HepG2 (cell line): ENCODE results near the gene FGF23. TPM values are rescaled to one million over a fixed set of nuclear protein-coding genes. Genes with fewer than 3 reads are reported as not detected.

Source experiments
- ATAC-seq: fragments of 200-7000 bp; cut with Tn5 transposase; 3 replicates; pipeline ENCODE4 v1.9.1; 2020; ENCODE audit warnings: mild to moderate bottlenecking, moderate library complexity
- BruUV-seq: library from RNA; stranded (reverse); fragments of 400-500 nt; replicated peaks from 2 replicates; lab custom pipeline; 2021; lab: Mats Ljungman, UMichigan
- CTCF ChIA-PET: fragments of 300-600 bp; formaldehyde crosslinking; extraction: SDS; loops from one replicate; lab custom pipeline; 2021; ENCODE audit warnings: low total read pairs, inconsistent platforms, low intra/inter-chr PET ratio; lab: Yijun Ruan, JAX
- POLR2A ChIA-PET: fragments of 350-600 bp; sonication (Branson Sonifier 250); formaldehyde crosslinking; loops from one replicate; lab custom pipeline; 2020; ENCODE audit warnings: antibody characterized with exemption, inconsistent platforms; lab: Yijun Ruan, JAX
- DNase-seq: peaks from one replicate; pipeline ENCODE4 v3.0.0-alpha.2; 2015; ENCODE audit warnings: low spot score
- FAIRE-seq: peaks from 3 replicates; lab custom pipeline; 2011; peaks lifted over from hg19 to GRCh38; lab: Jason Lieb, UNC
- H2AFZ ChIP-seq: one replicate; pipeline ENCODE4 v1.6.1; 2011; ENCODE audit warnings: low read length, inconsistent platforms
- H3K27ac ChIP-seq: fragments of 300-600 bp; 3 replicates; pipeline ENCODE4 v1.8.0; 2011; ENCODE audit warnings: mixed run types, mild to moderate bottlenecking, mixed read lengths, low read length, inconsistent platforms; ENCODE audit not compliant: insufficient read depth; ENCODE audit errors: extremely low read length
- H3K27me3 ChIP-seq, 2 experiments: fragments of 200-600 bp in 1 of 2; 2 replicates in 1 of 2; 3 replicates in 1 of 2; pipeline versions ENCODE4 v1.6.0 to v1.8.0; 2011; ENCODE audit warnings: low read length in 2 of 2, mild to moderate bottlenecking in 2 of 2, moderate library complexity in 2 of 2, inconsistent platforms in 1 of 2; ENCODE audit not compliant: insufficient read depth in 2 of 2, control insufficient read depth in 1 of 2
- H3K36me3 ChIP-seq, 2 experiments: fragments of 200-600 bp in 1 of 2; replicated peaks in 1 of 2; 2 replicates in 1 of 2; 3 replicates in 1 of 2; pipeline versions ENCODE4 v1.5.1 to v1.8.0; 2011; ENCODE audit warnings: low read length in 2 of 2, inconsistent platforms in 1 of 2; ENCODE audit not compliant: insufficient read depth in 2 of 2, control insufficient read depth in 1 of 2
- H3K4me1 ChIP-seq: 2 replicates; pipeline ENCODE4 v1.5.1; 2012; ENCODE audit warnings: low read length, inconsistent platforms; ENCODE audit not compliant: insufficient read depth
- H3K4me2 ChIP-seq: 2 replicates; pipeline ENCODE4 v1.6.0; 2011; ENCODE audit warnings: low read depth, low read length, inconsistent platforms
- H3K4me3 ChIP-seq, 3 experiments: fragments of 200-600 bp in 1 of 3; sonication (generic), shearing (Covaris generic) in 1 of 3; replicated peaks in 1 of 3; 2 replicates each; pipeline ENCODE4 v1.5.1; 2011 to 2016; ENCODE audit warnings: low read length in 3 of 3, inconsistent platforms in 2 of 3, low read depth in 2 of 3, mild to moderate bottlenecking in 2 of 3, control low read depth in 1 of 3, mixed read lengths in 1 of 3; ENCODE audit not compliant: insufficient read depth in 1 of 3
- H3K79me2 ChIP-seq: one replicate; pipeline ENCODE4 v1.6.1; 2011; ENCODE audit warnings: low read length, inconsistent platforms; ENCODE audit not compliant: insufficient read depth
- H3K9ac ChIP-seq: 2 replicates; pipeline ENCODE4 v1.6.0; 2011; ENCODE audit warnings: mild to moderate bottlenecking, low read depth, low read length, inconsistent platforms; ENCODE audit not compliant: insufficient read depth
- H3K9me3 ChIP-seq: 2 replicates; pipeline ENCODE4 v1.5.1; 2012; ENCODE audit warnings: mild to moderate bottlenecking, low read length
- H4K20me1 ChIP-seq: 2 replicates; pipeline ENCODE4 v1.6.0; 2011; ENCODE audit warnings: inconsistent platforms, mild to moderate bottlenecking, low read length, moderate library complexity; ENCODE audit not compliant: insufficient read depth
- AHR ChIP-seq: IDR thresholded peaks from 2 replicates; pipeline ENCODE4 v1.6.1; 2018; ENCODE audit warnings: missing genetic modification reagents, missing compliant biosample characterization
- ATM ChIP-seq: fragments of 450-650 bp; IDR thresholded peaks from 2 replicates; pipeline ENCODE4 v1.7.1; 2017; ENCODE audit warnings: mild to moderate bottlenecking, borderline replicate concordance
- CEBPG ChIP-seq: IDR thresholded peaks from 2 replicates; pipeline ENCODE4 v1.6.1; 2016
- EZH2 ChIP-seq: conservative IDR thresholded peaks from 2 replicates; pipeline ENCODE4 v1.6.1; 2012; ENCODE audit warnings: mild to moderate bottlenecking, low read depth, low read length, moderate library complexity
- HNRNPUL1 ChIP-seq: fragments of 200-400 bp; formaldehyde crosslinking; IDR thresholded peaks from 2 replicates; pipeline ENCODE4 v1.6.1; 2017; ENCODE audit warnings: low read depth, mild to moderate bottlenecking, low read length, moderate library complexity
- KLF13 ChIP-seq: sonication (generic); formaldehyde crosslinking; IDR thresholded peaks from 2 replicates; pipeline ENCODE4 v1.4.0; 2020; ENCODE audit warnings: mild to moderate bottlenecking, missing genetic modification reagents
- NFKB2 ChIP-seq: sonication (generic); formaldehyde crosslinking; IDR thresholded peaks from 2 replicates; pipeline ENCODE4 v1.4.0; 2020; ENCODE audit warnings: missing genetic modification reagents, borderline replicate concordance
- RARA ChIP-seq: IDR thresholded peaks from 2 replicates; pipeline ENCODE4 v1.6.1; 2016; ENCODE audit warnings: missing genetic modification reagents, missing compliant biosample characterization
- TSC22D2 ChIP-seq: sonication (generic); formaldehyde crosslinking; IDR thresholded peaks from 2 replicates; pipeline ENCODE4 v1.5.1; 2020; ENCODE audit warnings: missing genetic modification reagents, mild to moderate bottlenecking, borderline replicate concordance
- ZFP62 ChIP-seq: sonication (generic); formaldehyde crosslinking; IDR thresholded peaks from 2 replicates; pipeline ENCODE4 v1.4.0; 2020; ENCODE audit warnings: missing genetic modification reagents
- ZFP90 ChIP-seq: sonication (generic); formaldehyde crosslinking; IDR thresholded peaks from 2 replicates; pipeline ENCODE4 v1.8.0; 2022; ENCODE audit warnings: missing genetic modification reagents, mild to moderate bottlenecking, inconsistent platforms, borderline replicate concordance
- ZMAT5 ChIP-seq: sonication (generic); formaldehyde crosslinking; IDR thresholded peaks from 2 replicates; pipeline ENCODE4 v1.5.0; 2020; ENCODE audit warnings: mild to moderate bottlenecking, low read depth, missing genetic modification reagents, borderline replicate concordance
- ZNF143 ChIP-seq: sonication (generic); formaldehyde crosslinking; IDR thresholded peaks from 2 replicates; pipeline ENCODE4 v1.4.0; 2020; ENCODE audit warnings: missing genetic modification reagents
- ZNF292 ChIP-seq: sonication (generic); formaldehyde crosslinking; IDR thresholded peaks from 2 replicates; pipeline ENCODE4 v1.8.1; 2022; ENCODE audit warnings: mild to moderate bottlenecking, low read depth, missing genetic modification reagents, borderline replicate concordance
- ZNF674 ChIP-seq: sonication (generic); formaldehyde crosslinking; IDR thresholded peaks from 2 replicates; pipeline ENCODE4 v1.5.0; 2020; ENCODE audit warnings: low read depth, mild to moderate bottlenecking, missing genetic modification reagents
- ZNF710 ChIP-seq: sonication (generic); formaldehyde crosslinking; IDR thresholded peaks from 2 replicates; pipeline ENCODE4 v1.5.0; 2020; ENCODE audit warnings: mild to moderate bottlenecking, missing genetic modification reagents, borderline replicate concordance
- ZSCAN29 ChIP-seq: sonication (generic); formaldehyde crosslinking; conservative IDR thresholded peaks from 2 replicates; pipeline ENCODE4 v1.4.0; 2020; ENCODE audit warnings: mild to moderate bottlenecking, missing genetic modification reagents
- WGBS: methylation state at CpG from one replicate; pipeline ENCODE4 v1.1.6; 2017; ENCODE audit warnings: low lambda C conversion rate; 5-methylcytosine and 5-hydroxymethylcytosine counted together
- in situ Hi-C: cut with HindIII; loops from 2 replicates; pipeline ENCODE4 v1.10.0; 2017; ENCODE audit warnings: low pct_unique_long_range_greater_than_20kb; ENCODE audit not compliant: extremely low pct_ligation_motif_present
- intact Hi-C: fragments of 100-400 bp; cut with micrococcal nuclease; formaldehyde crosslinking; loops from one replicate; pipeline ENCODE4 v1.10.0; 2022; ENCODE audit not compliant: unreplicated experiment
- polyA plus RNA-seq, 8 experiments: library from polyadenylated mRNA; depleted of rRNA in 3 of 8; stranded (reverse) in 7 of 8; unstranded in 1 of 8; fragments of >200 nt; fragmentation: Illumina TruSeq in 4 of 8; extraction: Trizol in 4 of 8; gene quantifications; 2 replicates each; pipeline versions ENCODE4 v1.2.1 to v1.2.3, GENCODE V29; 2011 to 2016; ENCODE audit warnings: low read depth in 4 of 8, missing spikeins in 1 of 8, mixed read lengths in 1 of 8; ENCODE audit not compliant: insufficient read depth in 1 of 8
- total RNA-seq, 5 experiments: library from RNA; depleted of rRNA; stranded (reverse); fragments of >200 nt; fragmentation: Illumina TruSeq; extraction: Trizol; gene quantifications; 2 replicates each; pipeline ENCODE4 v1.2.3, GENCODE V29; 2016; ENCODE audit warnings: low read depth in 1 of 5
- TF ChIP-seq, protein P1 (sequence below): sonication (generic); formaldehyde crosslinking; IDR thresholded peaks from 2 replicates; pipeline ENCODE4 v1.8.1; 2023; ENCODE audit warnings: mild to moderate bottlenecking, moderate library complexity, missing genetic modification reagents

The FGF23 gene
- total and polyA plus RNA-seq, 2 of the 13 experiments (the other 11 are each of a cell fraction or from before 2014, with no cell fraction given): not detected

GRCh38 chr12:4331842-4332241 is 47.7 kb downstream of the FGF23 start:
- Histone ChIP-seq H3K9me3 (no peaks in the 10 kb centered on the region), H3K27me3 (no peaks in the 10 kb centered on the region), H3K79me2 (no peaks in the 10 kb centered on the region), H3K27ac (no peak overlapping the region), H2AFZ (no peak overlapping the region), H3K9ac (no peak overlapping the region), H3K4me2 (no peak overlapping the region), H3K4me3 (no peak overlapping the region), H3K36me3 (peaks cover 0 to 22% of the 10 kb centered on the region in 2 experiments; a peak in 3 of 5 replicates), H3K4me1 (no peaks in the 10 kb centered on the region), H4K20me1 (no peaks in the 10 kb centered on the region)
- FAIRE-seq (no peak), DNase-seq (no peak), ATAC-seq (no peak)
- in situ Hi-C loops: no loop called here
- WGBS: 89% methylated on average over 4 of the region's 4 CpGs
- POLR2A ChIA-PET: no interaction called here
- TF ChIP-seq ZNF292 (no peak), HNRNPUL1 (no peak), EZH2 (no peak), ATM (no peak), ZFP90 (CRISPR knock-in tag) (no peak), NFKB2 (CRISPR knock-in tag) (no peak), RARA (no peak), ZFP62 (no peak), ZMAT5 (no peak), ZSCAN29 (CRISPR knock-in tag) (no peak), TSC22D2 (CRISPR knock-in tag) (no peak), ZNF710 (CRISPR knock-in tag) (no peak), AHR (no peak), CEBPG (no peak), ZNF674 (CRISPR knock-in tag) (no peak), KLF13 (CRISPR knock-in tag) (no peak), ZNF143 (CRISPR knock-in tag) (no peak)
- TF ChIP-seq, protein P1, sequence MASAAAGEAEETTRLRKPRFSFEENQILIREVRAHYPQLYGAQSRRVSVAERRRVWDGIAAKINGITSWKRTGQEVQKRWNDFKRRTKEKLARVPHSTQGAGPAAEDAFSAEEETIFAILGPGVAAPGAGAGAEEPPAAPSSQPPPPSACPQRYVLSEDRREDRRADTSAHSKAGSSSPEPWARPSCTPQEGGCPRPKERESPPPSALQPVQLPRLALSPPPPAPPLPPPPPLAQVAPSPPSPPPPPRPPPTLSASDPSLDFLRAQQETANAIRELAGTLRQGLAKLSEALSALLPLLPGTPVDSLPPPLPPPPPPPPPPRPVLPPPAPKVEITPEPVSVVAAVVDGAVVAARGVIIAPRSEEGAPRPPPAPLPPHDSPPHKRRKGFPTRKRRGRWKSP (CRISPR knock-in tag): no peak
- no TSS peak for BruUV-seq
- CTCF ChIA-PET: no interaction called here
- intact Hi-C loops: no loop called here
